ENCODE measurements around the gene PKP2. TPM values are rescaled to one million over a fixed set of nuclear protein-coding genes. Genes with fewer than 3 reads are reported as not detected.
A peak's percentile ranks its signal among the peaks of the same experiment; 100 is the strongest.

The PKP2 gene
- total and polyA plus RNA-seq, 2 experiments from 2014 or later = 60.0 to 62.4 TPM

DNA sequence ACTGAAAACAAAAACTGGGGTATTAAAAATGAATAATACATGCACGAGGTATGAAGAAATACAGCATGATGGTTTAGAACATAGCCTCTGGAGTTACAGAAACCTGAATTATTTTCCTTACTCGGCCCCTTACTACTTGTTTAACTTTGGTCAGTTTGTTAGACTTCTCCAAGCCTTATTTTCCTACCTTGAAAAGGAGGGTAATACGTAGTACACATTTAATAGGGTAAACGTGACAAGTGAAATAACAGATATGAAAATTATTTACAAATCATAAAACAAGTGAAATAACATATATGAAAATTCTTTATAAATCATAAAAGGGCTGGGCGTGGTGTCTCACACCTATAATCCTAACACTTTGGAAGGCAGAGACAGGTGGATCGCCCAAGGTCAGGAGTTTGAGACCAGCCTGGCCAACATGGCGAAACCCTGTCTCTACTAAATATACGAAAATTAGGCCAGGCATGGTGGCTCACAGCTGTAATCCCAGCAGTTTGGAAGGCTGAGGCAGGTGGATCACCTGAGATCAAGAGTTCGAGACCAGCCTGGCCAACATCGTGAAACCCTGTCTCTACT is 11.4 kb upstream of the PKP2 start:
- whole genome bisulfite sequencing (ENCODE audit: low lambda C conversion rate, missing lambda C conversion rate) = 91% methylated on average over 10 of the region's 10 CpGs
- Histone ChIP-seq H2AFZ (no peak overlapping the region), H3K27ac (no peak overlapping the region), H3K9me2 (replicated peaks; ENCODE audit: insufficient read depth) (no peaks in the 10 kb centered on the region), H3K36me3 (replicated peaks; ENCODE audit: insufficient read depth, low read depth) (no peaks in the 10 kb centered on the region), H3K4me1 (ENCODE audit: insufficient read depth) (no peaks in the 10 kb centered on the region), H3K9me3 (ENCODE audit: low read depth) (no peaks in the 10 kb centered on the region), H4K20me1 (ENCODE audit: insufficient read depth, poor library complexity, severe bottlenecking) (no peaks in the 10 kb centered on the region), H3K79me2 (no peaks in the 10 kb centered on the region), H3K27me3 (no peaks in the 10 kb centered on the region), H3K4me2 (no peak overlapping the region), H3K4me3 (no peak overlapping the region)
- no peak for DNase-seq (ENCODE audit: low spot score)
- TF ChIP-seq EZH2phosphoT487 (IDR thresholded peaks at IDR 0.05; ENCODE audit: low read depth, severe bottlenecking, unreplicated experiment) = no peak
- no peak for TF ChIP-seq EZH2 (IDR thresholded peaks at IDR 0.05; ENCODE audit: borderline replicate concordance)
- TF ChIP-seq, protein P1, sequence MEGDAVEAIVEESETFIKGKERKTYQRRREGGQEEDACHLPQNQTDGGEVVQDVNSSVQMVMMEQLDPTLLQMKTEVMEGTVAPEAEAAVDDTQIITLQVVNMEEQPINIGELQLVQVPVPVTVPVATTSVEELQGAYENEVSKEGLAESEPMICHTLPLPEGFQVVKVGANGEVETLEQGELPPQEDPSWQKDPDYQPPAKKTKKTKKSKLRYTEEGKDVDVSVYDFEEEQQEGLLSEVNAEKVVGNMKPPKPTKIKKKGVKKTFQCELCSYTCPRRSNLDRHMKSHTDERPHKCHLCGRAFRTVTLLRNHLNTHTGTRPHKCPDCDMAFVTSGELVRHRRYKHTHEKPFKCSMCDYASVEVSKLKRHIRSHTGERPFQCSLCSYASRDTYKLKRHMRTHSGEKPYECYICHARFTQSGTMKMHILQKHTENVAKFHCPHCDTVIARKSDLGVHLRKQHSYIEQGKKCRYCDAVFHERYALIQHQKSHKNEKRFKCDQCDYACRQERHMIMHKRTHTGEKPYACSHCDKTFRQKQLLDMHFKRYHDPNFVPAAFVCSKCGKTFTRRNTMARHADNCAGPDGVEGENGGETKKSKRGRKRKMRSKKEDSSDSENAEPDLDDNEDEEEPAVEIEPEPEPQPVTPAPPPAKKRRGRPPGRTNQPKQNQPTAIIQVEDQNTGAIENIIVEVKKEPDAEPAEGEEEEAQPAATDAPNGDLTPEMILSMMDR (IDR thresholded peaks at IDR 0.05; ENCODE audit: poor library complexity) = no peak

DNA sequence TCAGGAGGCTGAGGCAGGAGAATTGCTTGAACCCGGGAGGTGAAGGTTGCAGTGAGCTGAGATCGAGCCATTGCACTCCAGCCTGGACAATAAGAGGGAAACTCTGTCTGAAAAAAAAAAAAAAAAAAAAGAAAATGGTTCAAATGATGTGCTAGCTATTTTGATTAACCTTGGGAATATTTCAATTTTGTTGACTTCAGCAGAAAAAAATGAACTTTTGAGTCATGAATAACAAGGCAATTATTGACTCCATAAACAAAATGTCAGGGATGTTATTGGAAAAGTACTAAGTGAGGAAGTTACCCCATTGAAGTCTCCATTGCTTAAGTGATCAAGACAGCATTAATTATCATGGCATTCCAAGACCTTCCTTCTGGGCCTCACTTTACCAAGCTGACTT is 10.6 kb upstream of the PKP2 start:
- no peaks in the 10 kb centered on the region for H3K27me3 ChIP-seq
- no peaks in the 10 kb centered on the region for H3K4me1 ChIP-seq (ENCODE audit: insufficient read depth)
- H3K4me3 ChIP-seq = no peak overlapping the region
- H3K9me2 ChIP-seq (replicated peaks; ENCODE audit: insufficient read depth) = no peaks in the 10 kb centered on the region
- no peaks in the 10 kb centered on the region for H3K36me3 ChIP-seq (replicated peaks; ENCODE audit: insufficient read depth, low read depth)
- TF ChIP-seq EZH2phosphoT487 (IDR thresholded peaks at IDR 0.05; ENCODE audit: low read depth, severe bottlenecking, unreplicated experiment) = no peak
- no peak for TF ChIP-seq EZH2 (IDR thresholded peaks at IDR 0.05; ENCODE audit: borderline replicate concordance)
- TF ChIP-seq, protein P1 (IDR thresholded peaks at IDR 0.05; ENCODE audit: poor library complexity) = no peak
- WGBS (ENCODE audit: low lambda C conversion rate, missing lambda C conversion rate) = 70% methylated on average over 2 of the region's 2 CpGs
- no peak overlapping the region for H3K4me2 ChIP-seq
- no peak overlapping the region for H3K27ac ChIP-seq
- DNase-seq (ENCODE audit: low spot score) = no peak
- H3K79me2 ChIP-seq = no peaks in the 10 kb centered on the region
- no peaks in the 10 kb centered on the region for H4K20me1 ChIP-seq (ENCODE audit: insufficient read depth, poor library complexity, severe bottlenecking)
- H3K9me3 ChIP-seq (ENCODE audit: low read depth) = no peaks in the 10 kb centered on the region
- H2AFZ ChIP-seq = no peak overlapping the region

DNA sequence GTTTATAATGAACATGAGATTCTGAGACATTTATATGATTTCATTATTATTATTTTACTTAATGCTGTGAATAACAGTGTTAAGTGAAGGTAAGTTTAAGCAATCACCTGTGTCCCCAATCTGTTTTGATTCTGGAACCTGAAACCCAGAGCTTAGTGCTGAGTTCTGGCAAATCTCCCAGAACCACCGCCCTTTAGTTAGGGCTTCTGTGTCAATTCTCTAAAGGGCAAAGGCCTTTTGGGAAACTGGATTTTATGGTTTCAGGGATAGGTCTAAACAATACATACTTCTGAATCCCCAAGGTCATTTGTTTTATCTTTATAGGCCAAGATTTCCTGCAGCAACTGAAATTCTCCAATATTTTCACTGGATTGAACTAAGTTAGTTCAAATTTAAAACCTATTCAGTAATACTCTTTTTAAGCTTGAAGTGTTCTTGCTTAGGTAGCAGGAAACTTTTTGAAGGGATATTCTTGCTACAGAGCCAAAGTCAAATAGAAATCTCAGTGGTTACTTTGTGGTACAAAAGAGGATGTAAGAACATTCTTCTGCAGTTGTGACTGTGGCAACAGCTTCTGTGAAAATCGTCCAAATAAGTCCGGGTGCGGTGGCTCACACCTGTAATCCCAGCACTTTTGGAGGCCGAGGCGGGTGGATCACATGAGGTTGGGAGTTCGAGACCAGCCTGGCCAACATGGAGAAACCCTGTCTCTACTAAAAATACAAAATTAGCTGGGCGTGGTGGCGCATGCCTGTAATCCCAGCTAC is 10.0 kb upstream of the PKP2 start:
- no peaks in the 10 kb centered on the region for H3K79me2 ChIP-seq
- H3K9me3 ChIP-seq (ENCODE audit: low read depth) = no peaks in the 10 kb centered on the region
- H2AFZ ChIP-seq = no peak overlapping the region
- H3K27me3 ChIP-seq = no peaks in the 10 kb centered on the region
- peak; percentile 21 for DNase-seq (ENCODE audit: low spot score)
- TF ChIP-seq EZH2phosphoT487 (IDR thresholded peaks at IDR 0.05; ENCODE audit: low read depth, severe bottlenecking, unreplicated experiment) (no peak), EZH2 (IDR thresholded peaks at IDR 0.05; ENCODE audit: borderline replicate concordance) (no peak)
- TF ChIP-seq, protein P1 (IDR thresholded peaks at IDR 0.05; ENCODE audit: poor library complexity) = no peak
- no peaks in the 10 kb centered on the region for H3K9me2 ChIP-seq (replicated peaks; ENCODE audit: insufficient read depth)
- H3K4me1 ChIP-seq (ENCODE audit: insufficient read depth) = peaks cover 5% of the 10 kb centered on the region
- H3K27ac ChIP-seq = no peak overlapping the region
- H3K4me3 ChIP-seq = no peak overlapping the region
- H4K20me1 ChIP-seq (ENCODE audit: insufficient read depth, poor library complexity, severe bottlenecking) = no peaks in the 10 kb centered on the region
- WGBS (ENCODE audit: low lambda C conversion rate, missing lambda C conversion rate) = 80% methylated on average over 9 of the region's 9 CpGs
- no peaks in the 10 kb centered on the region for H3K36me3 ChIP-seq (replicated peaks; ENCODE audit: insufficient read depth, low read depth)
- H3K4me2 ChIP-seq = no peak overlapping the region
